Liver (tissue), 9 donors: ENCODE results near the gene CLUH. TPM values are rescaled to one million over a fixed set of nuclear protein-coding genes. Genes with fewer than 3 reads are reported as not detected.

Experiments
- DNase-seq: peaks from one replicate; pipeline ENCODE4 v3.0.0-alpha.2; 2017; ENCODE audit warnings: low spot score
- H3K27ac ChIP-seq, 2 donors: one replicate each; pipeline ENCODE4 v1.7.0; 2013; ENCODE audit warnings: inconsistent platforms in 2 of 2, low read length in 2 of 2, control low read depth in 1 of 2, low read depth in 1 of 2, mild to moderate bottlenecking in 1 of 2
- H3K27me3 ChIP-seq, 4 donors: one replicate each; pipeline versions ENCODE4 v1.6.1 to v1.7.0; 2013; ENCODE audit warnings: low read length in 3 of 4, inconsistent platforms in 1 of 4, mild to moderate bottlenecking in 1 of 4, moderate library complexity in 1 of 4; ENCODE audit not compliant: control insufficient read depth in 4 of 4, insufficient read depth in 4 of 4
- H3K36me3 ChIP-seq, 4 donors: one replicate each; pipeline versions ENCODE4 v1.6.1 to v1.7.0; 2013; ENCODE audit warnings: low read length in 3 of 4, mild to moderate bottlenecking in 3 of 4, low read depth in 1 of 4, moderate library complexity in 1 of 4; ENCODE audit not compliant: control insufficient read depth in 4 of 4, insufficient read depth in 3 of 4
- H3K4me1 ChIP-seq, 4 donors: one replicate each; pipeline versions ENCODE4 v1.6.1 to v1.7.0; 2013; ENCODE audit warnings: low read length in 3 of 4, mild to moderate bottlenecking in 3 of 4, moderate library complexity in 1 of 4; ENCODE audit not compliant: control insufficient read depth in 4 of 4, insufficient read depth in 4 of 4
- H3K4me3 ChIP-seq, 3 donors: one replicate each; pipeline versions ENCODE4 v1.6.1 to v1.7.0; 2013; ENCODE audit warnings: low read length in 3 of 3, control low read depth in 1 of 3, low read depth in 1 of 3, mild to moderate bottlenecking in 1 of 3
- H3K9ac ChIP-seq, 2 donors: one replicate each; pipeline ENCODE4 v1.7.0; 2013; ENCODE audit warnings: low read length in 2 of 2, mild to moderate bottlenecking in 2 of 2, moderate library complexity in 2 of 2, control low read depth in 1 of 2, low read depth in 1 of 2
- H3K9me3 ChIP-seq, 4 donors: one replicate each; pipeline versions ENCODE4 v1.6.1 to v1.7.0; 2013; ENCODE audit warnings: low read length in 3 of 4; ENCODE audit not compliant: control insufficient read depth in 4 of 4
- ATF3 ChIP-seq: IDR thresholded peaks from 2 replicates; pipeline ENCODE4 v1.6.1; 2016; ENCODE audit warnings: antibody characterized with exemption
- CTCF ChIP-seq: fragments of 150-350 bp; IDR thresholded peaks from 2 replicates; pipeline ENCODE4 v1.5.1; 2017; ENCODE audit warnings: improper control_type of control experiment, low read depth, low read length; ENCODE audit not compliant: missing input control
- EGR1 ChIP-seq, 2 donors: IDR thresholded peaks; 2 replicates each; pipeline ENCODE4 v1.6.1; 2016 to 2018; ENCODE audit warnings: antibody characterized with exemption in 2 of 2, low read depth in 2 of 2
- FOXA1 ChIP-seq: IDR thresholded peaks from 2 replicates; pipeline ENCODE4 v1.6.1; 2016; ENCODE audit warnings: antibody characterized with exemption
- FOXA2 ChIP-seq: IDR thresholded peaks from 2 replicates; pipeline ENCODE4 v1.6.1; 2016; ENCODE audit warnings: antibody characterized with exemption
- GABPA ChIP-seq, 2 donors: IDR thresholded peaks in 1 of 2; conservative IDR thresholded peaks in 1 of 2; 2 replicates each; pipeline ENCODE4 v1.6.1; 2016; ENCODE audit warnings: antibody characterized with exemption in 2 of 2, mild to moderate bottlenecking in 1 of 2, moderate library complexity in 1 of 2
- HNF4A ChIP-seq, 2 donors: conservative IDR thresholded peaks; 2 replicates each; pipeline ENCODE4 v1.6.1; 2016; ENCODE audit warnings: antibody characterized with exemption in 2 of 2, mild to moderate bottlenecking in 2 of 2
- HNF4G ChIP-seq: IDR thresholded peaks from 2 replicates; pipeline ENCODE4 v1.6.1; 2016; ENCODE audit warnings: antibody characterized with exemption
- MAX ChIP-seq: IDR thresholded peaks from 2 replicates; pipeline ENCODE4 v1.6.1; 2016; ENCODE audit warnings: antibody characterized with exemption
- NR2F2 ChIP-seq: IDR thresholded peaks from 2 replicates; pipeline ENCODE4 v1.6.1; 2016; ENCODE audit warnings: antibody characterized with exemption
- REST ChIP-seq: IDR thresholded peaks from 2 replicates; pipeline ENCODE4 v1.6.1; 2016; ENCODE audit warnings: antibody characterized with exemption, mild to moderate bottlenecking
- RXRA ChIP-seq, 2 donors: IDR thresholded peaks; 2 replicates each; pipeline ENCODE4 v1.6.1; 2017 to 2018; ENCODE audit warnings: antibody characterized with exemption in 2 of 2, mild to moderate bottlenecking in 1 of 2
- TAF1 ChIP-seq: conservative IDR thresholded peaks from 2 replicates; pipeline ENCODE4 v1.6.1; 2016; ENCODE audit warnings: antibody characterized with exemption, mild to moderate bottlenecking
- YY1 ChIP-seq: IDR thresholded peaks from 2 replicates; pipeline ENCODE4 v1.6.1; 2016; ENCODE audit warnings: antibody characterized with exemption, mild to moderate bottlenecking
- ZBTB33 ChIP-seq: IDR thresholded peaks from 2 replicates; pipeline ENCODE4 v1.6.1; 2016; ENCODE audit warnings: antibody characterized with exemption
- WGBS: extraction: QIAGEN DNeasy Blood & Tissue Kit; methylation state at CpG from one replicate; pipeline ENCODE4 v1.1.7; 2013; 5-methylcytosine and 5-hydroxymethylcytosine counted together
- polyA plus RNA-seq, 2 donors: library from polyadenylated mRNA; stranded (reverse) in 1 of 2; unstranded in 1 of 2; fragments of 200-250 nt in 1 of 2; fragments of >200 nt in 1 of 2; fragmentation: Nextera tagmentation in 1 of 2; extraction: Ambion mirVana in 1 of 2; gene quantifications; one replicate each; pipeline versions ENCODE4 v1.2.1 to v1.2.3, GENCODE V29; 2013 to 2015
- total RNA-seq, 2 donors: library from RNA; depleted of rRNA; stranded (reverse); fragments of >200 nt; gene quantifications; one replicate each; pipeline ENCODE4 v1.2.3, GENCODE V29; 2014
- donor health status: healthy.
- donor health status: healthy.
- donor health status: healthy.
- donor health status: healthy.
- donor health status: healthy.

The CLUH gene
- total and polyA plus RNA-seq, 4 donors: 40.2 to 224 (median 102) TPM

- Histone ChIP-seq H3K4me3 (no peak overlapping the region), H3K36me3 (peaks cover 7 to 31% (median 24%) of the 10 kb centered on the region in 4 donors), H3K4me1 (no peaks in the 10 kb centered on the region), H3K9ac (no peak overlapping the region), H3K27ac (no peak overlapping the region), H3K9me3 (no peaks in the 10 kb centered on the region), H3K27me3 (no peaks in the 10 kb centered on the region)
- WGBS: 69% methylated on average over 27 of the region's 27 CpGs
- DNase-seq: peak; percentile 34
- TF ChIP-seq RXRA (IDR thresholded peaks at IDR 0.05): no peak
- no peak for TF ChIP-seq FOXA1
- TF ChIP-seq NR2F2: no peak
- TF ChIP-seq EGR1 (IDR thresholded peaks at IDR 0.05; ENCODE audit: low read depth in 2 of 2): no peak
- TF ChIP-seq MAX: no peak
- TF ChIP-seq HNF4A (conservative IDR thresholded peaks at IDR 0.05): no peak
- no peak for TF ChIP-seq ZBTB33
- TF ChIP-seq GABPA (IDR thresholded peaks at IDR 0.05 in 1 of 2, conservative IDR thresholded peaks at IDR 0.05 in 1 of 2): no peak
- no peak for TF ChIP-seq FOXA2
- TF ChIP-seq TAF1: no peak
- no peak for TF ChIP-seq HNF4G
- TF ChIP-seq REST: no peak
- TF ChIP-seq ATF3: no peak
Observed at GRCh38 chr17:2688351-2689342, 22.9 kb downstream of the CLUH start.

- Histone ChIP-seq H3K4me3 (no peak overlapping the region), H3K9ac (no peak overlapping the region), H3K27ac (no peak overlapping the region), H3K36me3 (peaks cover 7 to 21% (median 19%) of the 10 kb centered on the region in 4 donors), H3K4me1 (no peaks in the 10 kb centered on the region), H3K27me3 (no peaks in the 10 kb centered on the region), H3K9me3 (no peaks in the 10 kb centered on the region)
- no peak for DNase-seq
- WGBS: 96% methylated on average over 6 of the region's 6 CpGs
- TF ChIP-seq ATF3: no peak
- no peak for TF ChIP-seq CTCF
- TF ChIP-seq EGR1 (IDR thresholded peaks at IDR 0.05; ENCODE audit: low read depth in 2 of 2): no peak
- TF ChIP-seq REST: no peak
- TF ChIP-seq FOXA1: no peak
- no peak for TF ChIP-seq YY1
- no peak for TF ChIP-seq HNF4G
- no peak for TF ChIP-seq FOXA2
- TF ChIP-seq NR2F2: no peak
- no peak for TF ChIP-seq ZBTB33
Observed at GRCh38 chr17:2687074-2687418, 24.5 kb downstream of the CLUH start.
